H1 (cell line): Measurements from ENCODE around the gene POTEF. TPM values are rescaled to one million over a fixed set of nuclear protein-coding genes. Genes with fewer than 3 reads are reported as not detected.
"Not testable (repeated sequence)": the region's sequence is repeated elsewhere in the genome, so short reads cannot be mapped to it uniquely, and the experiment has no call there.

Source experiments
- CTCF ChIA-PET: fragments of 300-600 bp; sonication (Branson Sonifier 250); formaldehyde crosslinking; loops from one replicate; lab custom pipeline; 2021; ENCODE audit not compliant: partially characterized antibody; lab: Charles Lee
- POLR2A ChIA-PET: fragments of 300-600 bp; sonication (Branson Sonifier 250); formaldehyde crosslinking; loops from one replicate; lab custom pipeline; 2021; ENCODE audit warnings: inconsistent platforms; ENCODE audit not compliant: partially characterized antibody; lab: Charles Lee
- DNase-seq, 2 experiments: peaks; one replicate each; pipeline versions ENCODE4 v3.0.0 to v3.0.0-alpha.2; 2010 to 2022; ENCODE audit warnings: low spot score in 2 of 2, low read depth in 1 of 2, mixed read lengths in 1 of 2
- FAIRE-seq: peaks from 2 replicates; lab custom pipeline; 2011; peaks lifted over from hg19 to GRCh38; lab: Jason Lieb, UNC
- H2AFZ ChIP-seq: 2 replicates; pipeline ENCODE4 v1.8.1; 2012; ENCODE audit warnings: low read length, inconsistent platforms
- H2AK5ac ChIP-seq: 2 replicates; pipeline ENCODE4 v1.6.1; 2013; ENCODE audit warnings: low read depth, low read length
- H2BK120ac ChIP-seq: replicated peaks from 2 replicates; pipeline ENCODE3; 2013; ENCODE audit warnings: low read depth, low read length, inconsistent platforms
- H2BK12ac ChIP-seq: 2 replicates; pipeline ENCODE4 v1.6.1; 2013; ENCODE audit warnings: low read depth, low read length
- H2BK15ac ChIP-seq: 2 replicates; pipeline ENCODE4 v1.6.1; 2013; ENCODE audit warnings: low read length
- H2BK20ac ChIP-seq: 2 replicates; pipeline ENCODE4 v1.6.1; 2013; ENCODE audit warnings: low read length
- H2BK5ac ChIP-seq: 2 replicates; pipeline ENCODE4 v1.6.1; 2013; ENCODE audit warnings: low read depth, low read length
- H3K14ac ChIP-seq: 2 replicates; pipeline ENCODE4 v1.6.1; 2013; ENCODE audit warnings: inconsistent platforms; ENCODE audit not compliant: insufficient read length
- H3K18ac ChIP-seq: 2 replicates; pipeline ENCODE4 v1.6.1; 2013; ENCODE audit warnings: low read length; ENCODE audit errors: extremely low read depth
- H3K23ac ChIP-seq: 2 replicates; pipeline ENCODE4 v1.6.1; 2013; ENCODE audit warnings: inconsistent platforms; ENCODE audit not compliant: insufficient read length
- H3K23me2 ChIP-seq: 2 replicates; pipeline ENCODE4 v1.6.1; 2013; ENCODE audit warnings: low read depth, low read length
- H3K27ac ChIP-seq: 2 replicates; pipeline ENCODE4 v1.6.1; 2011; ENCODE audit warnings: low read depth, low read length, inconsistent platforms
- H3K27me3 ChIP-seq, 4 experiments: replicated peaks in 1 of 4; 1 replicate in 1 of 4; 2 replicates in 3 of 4; pipeline versions ENCODE4 v1.6.1 to v1.8.1; 2011 to 2013; ENCODE audit warnings: low read length in 3 of 4, mild to moderate bottlenecking in 3 of 4, inconsistent platforms in 2 of 4, mixed read lengths in 2 of 4, moderate library complexity in 1 of 4; ENCODE audit not compliant: control insufficient read depth in 3 of 4, insufficient read depth in 3 of 4; ENCODE audit errors: extremely low read depth in 1 of 4
- H3K36me3 ChIP-seq, 4 experiments: 2 replicates each; pipeline versions ENCODE4 v1.6.1 to v1.8.1; 2011 to 2013; ENCODE audit warnings: mild to moderate bottlenecking in 4 of 4, low read length in 3 of 4, moderate library complexity in 2 of 4, control low read depth in 1 of 4, inconsistent platforms in 1 of 4; ENCODE audit not compliant: insufficient read depth in 4 of 4, control insufficient read depth in 2 of 4
- H3K4ac ChIP-seq: replicated peaks from 2 replicates; pipeline ENCODE3; 2013; ENCODE audit warnings: low read length, low read depth, mixed read lengths, inconsistent platforms; ENCODE audit not compliant: insufficient read length
- H3K4me1 ChIP-seq, 4 experiments: replicated peaks in 1 of 4; 1 replicate in 1 of 4; 2 replicates in 3 of 4; pipeline versions ENCODE4 v1.6.1 to v1.8.1; 2011 to 2013; ENCODE audit warnings: low read length in 3 of 4, inconsistent platforms in 2 of 4, mixed read lengths in 1 of 4; ENCODE audit not compliant: insufficient read depth in 4 of 4, control insufficient read depth in 3 of 4
- H3K4me2 ChIP-seq, 2 experiments: 2 replicates each; pipeline versions ENCODE4 v1.6.1 to v1.8.1; 2011 to 2013; ENCODE audit warnings: low read depth in 2 of 2, low read length in 2 of 2, control low read depth in 1 of 2, inconsistent platforms in 1 of 2, mild to moderate bottlenecking in 1 of 2; ENCODE audit not compliant: insufficient read depth in 1 of 2
- H3K4me3 ChIP-seq, 4 experiments: fragments of 200-600, 300-600 bp in 1 of 4; sonication (generic), shearing (Covaris generic), sonication (Bioruptor Twin) in 1 of 4; 2 replicates each; pipeline versions ENCODE4 v1.5.1 to v1.8.1; 2011 to 2016; ENCODE audit warnings: low read length in 4 of 4, low read depth in 3 of 4, control low read depth in 2 of 4, inconsistent platforms in 2 of 4, mild to moderate bottlenecking in 2 of 4, mixed read lengths in 1 of 4, moderate library complexity in 1 of 4; ENCODE audit not compliant: insufficient read depth in 2 of 4; ENCODE audit errors: extremely low read depth in 1 of 4
- H3K56ac ChIP-seq: replicated peaks from 2 replicates; pipeline ENCODE3; 2013; ENCODE audit warnings: low read depth, mild to moderate bottlenecking, mixed read lengths, low read length, inconsistent platforms; ENCODE audit not compliant: insufficient read length
- H3K79me1 ChIP-seq: 2 replicates; pipeline ENCODE4 v1.6.1; 2013; ENCODE audit warnings: low read depth, low read length, control low read depth
- H3K79me2 ChIP-seq, 2 experiments: 2 replicates each; pipeline versions ENCODE4 v1.6.1 to v1.8.1; 2012 to 2013; ENCODE audit warnings: low read length in 2 of 2, mild to moderate bottlenecking in 2 of 2, inconsistent platforms in 1 of 2; ENCODE audit not compliant: insufficient read depth in 2 of 2, control insufficient read depth in 1 of 2
- H3K9ac ChIP-seq, 4 experiments: replicated peaks in 1 of 4; 1 replicate in 1 of 4; 2 replicates in 3 of 4; pipeline versions ENCODE4 v1.6.1 to v1.8.1; 2011 to 2013; ENCODE audit warnings: low read depth in 3 of 4, low read length in 3 of 4, control low read depth in 2 of 4, mild to moderate bottlenecking in 2 of 4, moderate library complexity in 2 of 4, inconsistent platforms in 1 of 4; ENCODE audit errors: extremely low read depth in 1 of 4
- H3K9me3 ChIP-seq, 2 experiments: 2 replicates each; pipeline versions ENCODE4 v1.6.1 to v1.8.1; 2012 to 2013; ENCODE audit warnings: mild to moderate bottlenecking in 2 of 2, moderate library complexity in 2 of 2, control low read depth in 1 of 2, inconsistent platforms in 1 of 2, low read depth in 1 of 2, low read length in 1 of 2, mixed read lengths in 1 of 2; ENCODE audit not compliant: insufficient read depth in 2 of 2
- H4K20me1 ChIP-seq, 2 experiments: replicated peaks in 1 of 2; 2 replicates each; pipeline versions ENCODE3 to v1.8.1; 2011 to 2013; ENCODE audit warnings: inconsistent platforms in 2 of 2, low read length in 2 of 2, mild to moderate bottlenecking in 1 of 2; ENCODE audit not compliant: insufficient read depth in 2 of 2, control insufficient read depth in 1 of 2
- H4K5ac ChIP-seq: 2 replicates; pipeline ENCODE4 v1.6.1; 2013; ENCODE audit warnings: low read length, low read depth, mixed read lengths, inconsistent platforms; ENCODE audit not compliant: insufficient read length
- H4K8ac ChIP-seq: 2 replicates; pipeline ENCODE4 v1.8.0; 2013; ENCODE audit warnings: mild to moderate bottlenecking, moderate library complexity, low read length, inconsistent platforms; ENCODE audit not compliant: insufficient read depth; ENCODE audit errors: extremely low read depth
- H4K91ac ChIP-seq: replicated peaks from 2 replicates; pipeline ENCODE3; 2013; ENCODE audit warnings: low read length, mixed read lengths, inconsistent platforms; ENCODE audit not compliant: insufficient read length
- WGBS, 2 experiments: shearing (Covaris generic) in 1 of 2; methylation state at CpG; one replicate each; pipeline versions ENCODE4 v1.1.6 to v1.1.7; 2013 to 2015; ENCODE audit warnings: low lambda C conversion rate in 2 of 2, mixed read lengths in 2 of 2, inconsistent platforms in 1 of 2, low coverage in 1 of 2, missing lambda C conversion rate in 1 of 2; ENCODE audit not compliant: insufficient replicate concordance in 2 of 2, insufficient coverage in 1 of 2, insufficient read length in 1 of 2; ENCODE audit errors: extremely low coverage in 1 of 2, missing lambda C conversion rate in 1 of 2; 5-methylcytosine and 5-hydroxymethylcytosine counted together
- polyA plus RNA-seq, 7 experiments: library from polyadenylated mRNA; depleted of rRNA in 3 of 7; stranded (reverse) in 5 of 7; unstranded in 2 of 7; fragments of >200 nt in 5 of 7; fragments of 200-250 nt in 2 of 7; gene quantifications; 1 replicate in 5 of 7; 2 replicates in 1 of 7; 4 replicates in 1 of 7; pipeline versions ENCODE4 v1.2.1 to v1.2.3, GENCODE V29; 2011 to 2013; ENCODE audit warnings: missing spikeins in 2 of 7, mixed read lengths in 2 of 7
- total RNA-seq: library from RNA; stranded (reverse); fragmentation: NEBNext Ultra II Directional; extraction: Animal tissue kit (Norgen Biotek cat#: 25700); gene quantifications from 2 replicates; pipeline ENCODE4 v1.2.1, GENCODE V29; 2021

The POTEF gene
- total and polyA plus RNA-seq, 2 of the 8 experiments (the other 6 are each of a cell fraction or from before 2014, with no cell fraction given): 0.24 to 0.36 TPM

GRCh38 chr2:130120924-130121323 lies 8.1 kb downstream of the POTEF start:
- H3K27me3 ChIP-seq, H3K9me3 ChIP-seq, H3K4me2 ChIP-seq, H2BK15ac ChIP-seq, H3K18ac ChIP-seq, H2BK5ac ChIP-seq, H3K27ac ChIP-seq, H2BK12ac ChIP-seq, H3K23me2 ChIP-seq, H3K79me2 ChIP-seq, H3K36me3 ChIP-seq, H2AK5ac ChIP-seq, H4K8ac ChIP-seq, H3K4ac ChIP-seq, H2BK120ac ChIP-seq, H3K79me1 ChIP-seq, H4K5ac ChIP-seq, FAIRE-seq, H3K4me1 ChIP-seq, H3K56ac ChIP-seq, H3K14ac ChIP-seq, H3K4me3 ChIP-seq, H4K20me1 ChIP-seq, CTCF ChIA-PET, H3K23ac ChIP-seq, POLR2A ChIA-PET, DNase-seq, H4K91ac ChIP-seq, H2AFZ ChIP-seq, H3K9ac ChIP-seq, H2BK20ac ChIP-seq: not testable (repeated sequence)
- 95% methylated on average over 27 of the region's 45 CpGs; no CpG with 5 or more reads in 1 of the 2 experiments for WGBS, 2 experiments
